Measurements from ENCODE around the gene TBC1D8. TPM values are rescaled to one million over a fixed set of nuclear protein-coding genes. Genes with fewer than 3 reads are reported as not detected.
A peak's percentile ranks its signal among the peaks of the same experiment; 100 is the strongest.

The TBC1D8 gene
- total and polyA plus RNA-seq, 7 donors = 8.7 to 163 (median 50.4) TPM

GRCh38 chr2:101001691-101002561 lies 149.3 kb downstream of the TBC1D8 start, which contains the start of gene RPL31:
Gene RPL31, plus strand, starts transcription at chr2:101002289. Its CDS starts 413 bp downstream, at chr2:101002702.
- Histone ChIP-seq H3K36me3 (ENCODE audit: insufficient read depth in 1 of 2, low read depth in 1 of 2) (peaks cover 13 to 43% of the 10 kb centered on the region in 2 donors), H3K27me3 (ENCODE audit: insufficient read depth in 3 of 3, low read length in 2 of 3) (no peaks in the 10 kb centered on the region), H3K27ac (peak within 1 kb of the TSS; percentile 93), H3K4me1 (peaks cover 8% of the 10 kb centered on the region), H3K4me3 (peak within 1 kb of the TSS; percentile 99), H3K9me3 (no peaks in the 10 kb centered on the region)
- TF ChIP-seq, protein P1, sequence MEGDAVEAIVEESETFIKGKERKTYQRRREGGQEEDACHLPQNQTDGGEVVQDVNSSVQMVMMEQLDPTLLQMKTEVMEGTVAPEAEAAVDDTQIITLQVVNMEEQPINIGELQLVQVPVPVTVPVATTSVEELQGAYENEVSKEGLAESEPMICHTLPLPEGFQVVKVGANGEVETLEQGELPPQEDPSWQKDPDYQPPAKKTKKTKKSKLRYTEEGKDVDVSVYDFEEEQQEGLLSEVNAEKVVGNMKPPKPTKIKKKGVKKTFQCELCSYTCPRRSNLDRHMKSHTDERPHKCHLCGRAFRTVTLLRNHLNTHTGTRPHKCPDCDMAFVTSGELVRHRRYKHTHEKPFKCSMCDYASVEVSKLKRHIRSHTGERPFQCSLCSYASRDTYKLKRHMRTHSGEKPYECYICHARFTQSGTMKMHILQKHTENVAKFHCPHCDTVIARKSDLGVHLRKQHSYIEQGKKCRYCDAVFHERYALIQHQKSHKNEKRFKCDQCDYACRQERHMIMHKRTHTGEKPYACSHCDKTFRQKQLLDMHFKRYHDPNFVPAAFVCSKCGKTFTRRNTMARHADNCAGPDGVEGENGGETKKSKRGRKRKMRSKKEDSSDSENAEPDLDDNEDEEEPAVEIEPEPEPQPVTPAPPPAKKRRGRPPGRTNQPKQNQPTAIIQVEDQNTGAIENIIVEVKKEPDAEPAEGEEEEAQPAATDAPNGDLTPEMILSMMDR (IDR thresholded peaks at IDR 0.05) = no peak
- intact Hi-C loops (cut with DNase I) = no loop called here
- peak; percentile 91 to 96 (median 92) for ATAC-seq
- 6 to 7% (median 6%) methylated on average over 59 of the region's 59 CpGs for WGBS, 3 donors
- DNase-seq = peak; percentile 97 to 99

- WGBS, 3 donors = 44 to 85% (median 48%) methylated on average over 2 of the region's 2 CpGs
Measured at GRCh38 chr2:100999995-101000394, 151.2 kb downstream of the TBC1D8 start.

DNA sequence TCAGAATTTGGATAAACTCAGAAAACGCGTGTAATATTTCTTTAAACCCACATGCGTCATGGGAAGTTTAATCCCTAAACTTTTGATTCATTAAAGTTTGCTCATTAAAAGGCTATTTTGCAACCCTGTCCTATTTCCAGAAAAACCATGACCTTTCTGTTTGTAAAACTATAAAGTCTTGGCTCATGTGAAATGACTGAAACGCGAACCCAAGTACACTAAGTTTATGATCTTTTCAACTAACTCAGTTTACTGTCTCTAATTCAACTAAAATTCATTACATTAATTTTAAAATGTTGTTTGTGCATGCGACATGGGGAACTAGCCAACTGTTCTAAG lies 153.0 kb downstream of the TBC1D8 start:
- DNase-seq = no peak
- Histone ChIP-seq H3K9me3 (no peaks in the 10 kb centered on the region), H3K27me3 (ENCODE audit: insufficient read depth in 3 of 3, low read length in 2 of 3) (no peaks in the 10 kb centered on the region), H3K27ac (no peak overlapping the region), H3K4me3 (no peak overlapping the region), H3K4me1 (no peaks in the 10 kb centered on the region), H3K36me3 (ENCODE audit: insufficient read depth in 1 of 2, low read depth in 1 of 2) (peaks cover 0 to 41% of the 10 kb centered on the region in 2 donors)
- TF ChIP-seq, protein P1 (IDR thresholded peaks at IDR 0.05) = no peak
- ATAC-seq = no peak
- 35 to 57% (median 35%) methylated on average over 6 of the region's 6 CpGs for WGBS, 3 donors
- intact Hi-C loops (cut with DNase I) = no loop called here

More at GRCh38 chr2:100999995-101000394, 151.2 kb downstream of the TBC1D8 start:
- ATAC-seq (no peak), DNase-seq (no peak)
- Histone ChIP-seq H3K27ac (no peak overlapping the region), H3K27me3 (ENCODE audit: insufficient read depth in 3 of 3, low read length in 2 of 3) (no peaks in the 10 kb centered on the region), H3K9me3 (no peaks in the 10 kb centered on the region), H3K36me3 (ENCODE audit: insufficient read depth in 1 of 2, low read depth in 1 of 2) (peaks cover 5 to 41% of the 10 kb centered on the region in 2 donors), H3K4me1 (peaks cover 8% of the 10 kb centered on the region), H3K4me3 (no peak overlapping the region)
- intact Hi-C loops (cut with DNase I) = no loop called here
- TF ChIP-seq, protein P1 (IDR thresholded peaks at IDR 0.05) = no peak

DNA sequence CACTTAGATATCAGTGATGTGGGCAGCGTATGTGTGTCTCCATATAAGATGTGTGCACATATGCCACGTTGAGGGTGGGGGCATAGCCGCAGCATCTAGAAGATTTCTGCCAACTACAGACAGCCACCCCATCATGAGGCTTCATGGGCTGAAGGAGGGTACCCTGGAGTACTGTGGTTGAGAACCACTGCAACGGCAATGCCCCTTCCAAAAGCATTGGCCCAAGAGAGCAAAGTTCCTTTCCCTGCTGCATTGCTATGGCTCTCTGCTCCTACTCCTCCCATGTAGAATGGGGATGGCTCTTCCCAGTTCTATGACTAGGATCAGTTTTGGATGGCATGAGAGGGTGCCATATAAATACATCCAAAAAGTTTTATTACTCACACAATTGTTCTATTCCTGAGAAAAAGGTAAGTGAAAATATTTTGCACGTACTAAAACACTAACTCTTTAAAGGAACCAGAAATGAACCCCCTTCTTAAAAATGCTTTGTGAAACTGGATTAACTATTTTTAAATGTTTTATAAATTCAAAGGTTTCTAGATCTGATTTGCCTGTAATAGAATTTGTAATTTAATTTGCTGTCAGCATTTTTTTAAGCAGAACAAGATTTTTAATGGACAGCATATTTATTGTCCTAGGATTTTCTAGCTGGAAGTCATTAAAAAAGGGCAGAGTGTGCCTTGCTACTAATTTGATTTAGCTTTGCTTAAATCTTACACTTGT lies 153.5 kb downstream of the TBC1D8 start:
- no peak for ATAC-seq
- no peak for DNase-seq
- Histone ChIP-seq H3K36me3 (ENCODE audit: insufficient read depth in 1 of 2, low read depth in 1 of 2) (peaks cover 0 to 40% of the 10 kb centered on the region in 2 donors), H3K4me3 (no peak overlapping the region), H3K9me3 (no peaks in the 10 kb centered on the region), H3K27ac (no peak overlapping the region), H3K4me1 (no peaks in the 10 kb centered on the region), H3K27me3 (ENCODE audit: insufficient read depth in 3 of 3, low read length in 2 of 3) (no peaks in the 10 kb centered on the region)
- 88 to 91% (median 89%) methylated on average over 5 of the region's 5 CpGs for WGBS, 3 donors
- intact Hi-C loops (cut with DNase I) = no loop called here
- TF ChIP-seq, protein P1 (IDR thresholded peaks at IDR 0.05) = no peak

All from psoas muscle (tissue), 8 donors.